Measurements from ENCODE around the gene SLC35D1. TPM values are rescaled to one million over a fixed set of nuclear protein-coding genes. Genes with fewer than 3 reads are reported as not detected.
"Not testable (repeated sequence)": the region's sequence is repeated elsewhere in the genome, so short reads cannot be mapped to it uniquely, and the experiment has no call there.

Gene SLC35D1
- total RNA-seq (2014; rRNA removed; shearing (Covaris generic)), result 13.1 and 20.1 TPM in 2 replicates

GRCh38 chr1:67053785-67054772, at the start of gene SLC35D1:
TSS of gene SLC35D1 (minus strand) at chr1:67054148. CDS start at chr1:67054013, 135 bp downstream.
- peak; percentile 64 for DNase-seq (ENCODE audit: low read depth)

DNA sequence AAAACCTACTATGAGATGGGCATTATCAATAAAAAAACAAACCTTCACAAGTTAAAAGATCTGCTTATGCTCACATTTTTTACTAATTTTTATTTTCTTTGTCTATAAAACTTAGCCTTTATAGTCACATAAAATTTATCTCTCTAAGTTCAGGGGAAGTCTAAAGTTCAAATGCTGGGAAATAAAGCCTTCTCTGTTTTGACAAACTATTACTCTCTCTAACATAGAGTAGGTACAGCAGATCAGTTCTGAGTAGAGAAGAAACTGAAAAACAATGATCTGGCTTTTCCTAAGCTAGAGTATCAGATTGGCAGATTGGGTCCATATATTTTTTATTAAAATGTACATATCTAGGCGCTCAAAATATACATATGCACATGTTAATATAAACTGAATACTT, 49.6 kb upstream of the SLC35D1 start:
- DNase-seq (ENCODE audit: low read depth), result no peak

DNA sequence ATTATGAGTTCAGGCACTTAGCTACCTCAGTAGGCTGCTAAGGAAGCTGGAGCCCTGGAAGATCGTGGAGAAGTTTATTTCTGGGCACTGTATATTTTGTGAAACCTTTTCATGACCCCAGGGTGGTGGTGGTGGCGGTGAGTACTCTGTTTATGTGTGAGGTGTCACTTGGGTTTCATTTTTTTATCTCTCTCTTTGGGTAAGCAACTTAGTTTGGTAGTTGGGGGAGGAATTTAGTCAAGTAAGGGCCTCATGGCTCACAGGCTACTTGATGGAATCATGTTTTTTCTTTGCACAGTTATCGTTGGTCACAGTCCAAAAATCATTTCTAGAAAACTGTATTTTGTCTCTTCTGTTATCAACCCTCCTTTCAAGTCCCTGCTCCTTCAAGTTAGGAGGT, 46.9 kb upstream of the SLC35D1 start:
- DNase-seq (ENCODE audit: low read depth), result peak; percentile 16

GRCh38 chr1:67097305-67097704, 43.4 kb upstream of the SLC35D1 start:
- DNase-seq (ENCODE audit: low read depth), result no peak

- DNase-seq (ENCODE audit: low read depth), result peak; percentile 15
These were observed 40.2 kb upstream of the SLC35D1 start for GRCh38 chr1:67094191-67094590.

- no peak for DNase-seq (ENCODE audit: low read depth)
These were observed 35.8 kb upstream of the SLC35D1 start for GRCh38 chr1:67089685-67090208.

DNA sequence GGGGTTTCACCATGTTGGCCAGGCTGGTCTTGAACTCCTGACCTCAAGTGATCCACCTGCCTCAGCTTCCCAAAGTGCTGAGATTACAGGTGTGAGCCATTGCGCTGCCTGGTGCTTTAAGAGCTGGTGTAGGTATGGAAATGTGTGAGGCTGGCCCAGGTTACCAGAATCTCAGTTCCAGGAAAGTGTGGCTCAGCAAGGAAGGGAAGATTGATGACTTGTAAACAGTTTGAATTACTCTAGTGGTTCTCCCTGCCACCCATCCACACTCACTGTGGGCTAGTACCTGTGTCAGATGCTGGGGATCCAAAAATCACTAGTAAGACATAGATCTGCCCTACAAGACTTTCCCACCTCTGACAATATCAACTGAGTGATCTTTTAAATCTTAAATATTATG, 34.5 kb upstream of the SLC35D1 start:
- no peak for DNase-seq (ENCODE audit: low read depth)

DNA sequence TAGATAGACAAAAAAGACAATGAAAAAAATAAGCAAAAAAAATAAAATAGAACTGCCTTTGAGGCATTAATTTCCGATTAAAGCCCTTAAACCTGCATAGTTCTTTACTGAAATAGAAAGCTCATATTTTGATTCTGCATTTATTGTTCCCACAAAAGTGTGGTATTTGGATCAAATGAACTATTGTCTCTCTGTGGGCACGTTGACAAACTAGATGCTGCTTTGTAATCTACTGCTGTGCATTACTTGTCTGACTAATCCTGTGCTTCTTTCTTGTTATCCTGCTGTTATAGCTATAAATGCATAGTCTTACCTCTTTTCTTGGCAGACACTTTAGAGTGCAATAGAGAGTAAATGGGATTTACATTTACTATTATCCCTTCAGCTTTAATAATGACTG, 31.4 kb upstream of the SLC35D1 start:
- no peak for DNase-seq (ENCODE audit: low read depth)

DNA sequence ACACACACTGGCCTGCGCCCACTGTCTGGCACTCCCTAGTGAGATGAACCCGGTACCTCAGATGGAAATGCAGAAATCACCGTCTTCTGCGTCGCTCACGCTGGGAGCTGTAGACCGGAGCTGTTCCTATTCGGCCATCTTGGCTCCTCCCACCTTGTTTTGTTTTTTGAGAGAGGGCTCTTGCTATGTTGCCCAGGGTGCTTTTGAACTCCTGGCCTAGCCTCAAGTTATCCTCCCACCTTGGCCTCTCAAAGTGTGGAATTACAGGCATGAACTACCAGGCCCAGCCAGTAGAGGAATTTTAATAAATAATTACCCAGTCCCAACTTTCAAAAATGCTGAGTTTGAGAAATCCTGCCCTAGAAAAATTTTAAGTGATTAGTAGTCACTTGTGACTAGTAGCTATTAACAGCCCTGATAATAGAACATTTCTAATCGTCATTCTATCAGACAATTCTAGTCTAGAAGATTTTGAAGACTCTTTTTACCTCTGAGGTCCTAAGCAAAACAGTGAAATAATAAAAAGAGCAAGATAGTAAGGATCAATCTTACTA, 30.9 kb upstream of the SLC35D1 start:
- no peak for DNase-seq (ENCODE audit: low read depth)

GRCh38 chr1:67078291-67078690, 24.3 kb upstream of the SLC35D1 start:
- no peak for DNase-seq (ENCODE audit: low read depth)

DNA sequence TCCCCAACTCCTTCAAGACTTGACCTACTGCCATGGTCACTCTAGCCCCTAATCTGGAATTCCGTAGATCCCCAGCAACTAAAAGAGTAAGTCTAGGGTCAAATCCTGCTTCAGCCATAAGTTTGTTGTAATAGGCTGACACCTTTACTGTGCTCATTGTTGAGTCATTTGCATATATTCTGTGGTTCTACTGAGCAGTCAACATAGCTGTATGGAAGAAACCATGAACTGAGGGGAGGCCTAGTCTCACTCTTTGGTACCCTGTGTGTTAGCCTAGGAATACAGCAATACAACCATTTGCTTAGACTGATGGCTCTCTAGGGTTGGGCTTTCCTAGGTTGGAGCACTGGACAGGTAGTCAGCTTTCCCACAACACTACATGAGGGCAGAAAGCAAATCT, 23.6 kb upstream of the SLC35D1 start:
- no peak for DNase-seq (ENCODE audit: low read depth)

- no peak for DNase-seq (ENCODE audit: low read depth)
These were observed 18.8 kb upstream of the SLC35D1 start for GRCh38 chr1:67072749-67073148.

GRCh38 chr1:67067655-67068054, 13.7 kb upstream of the SLC35D1 start:
- not testable (repeated sequence) for DNase-seq (ENCODE audit: low read depth)

DNA sequence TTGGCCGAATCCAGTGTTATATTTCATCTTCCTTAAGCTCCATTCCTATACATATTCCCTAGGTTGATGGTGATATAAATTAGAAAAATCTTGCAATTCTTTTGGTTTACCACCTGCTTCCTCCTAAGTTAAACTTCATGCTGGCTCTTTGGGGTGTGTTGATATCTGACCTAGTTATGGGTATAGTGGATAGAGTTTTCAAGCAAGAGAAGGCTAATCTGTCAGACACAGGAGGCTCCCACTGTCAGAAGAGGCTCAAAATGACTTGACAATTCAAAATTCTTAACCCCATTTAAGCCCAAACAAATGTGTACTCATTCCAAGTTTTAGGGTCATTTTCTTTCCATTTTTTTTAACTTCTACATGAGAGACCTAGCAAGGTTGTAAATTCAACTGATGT, 8.5 kb upstream of the SLC35D1 start:
- DNase-seq (ENCODE audit: low read depth), result no peak

GRCh38 chr1:67061266-67061665, 7.3 kb upstream of the SLC35D1 start:
- DNase-seq (ENCODE audit: low read depth), result no peak

- DNase-seq (ENCODE audit: low read depth), result peak; percentile 97
These were observed 6.9 kb upstream of the SLC35D1 start for GRCh38 chr1:67060811-67061218.

- no peak for DNase-seq (ENCODE audit: low read depth)
These were observed 5.4 kb upstream of the SLC35D1 start for GRCh38 chr1:67059346-67059745.

DNA sequence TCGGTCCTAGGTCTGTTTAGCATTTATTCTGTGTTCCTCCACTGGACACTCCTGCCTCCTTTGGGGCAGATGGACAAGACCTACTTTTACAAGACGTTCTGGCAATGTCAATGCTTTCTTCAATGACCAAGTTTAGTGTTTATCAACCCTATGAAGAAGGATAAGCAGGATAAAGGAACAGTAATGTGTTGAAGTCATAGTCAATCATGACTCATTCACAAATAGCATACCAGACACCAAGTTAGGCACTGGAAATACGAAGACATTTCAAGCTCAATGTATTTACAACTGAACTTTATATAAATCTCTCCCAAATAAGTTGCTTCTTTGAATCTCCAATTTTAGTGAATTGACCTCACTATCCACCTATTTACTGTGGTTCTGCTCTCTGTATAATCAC, 4.8 kb upstream of the SLC35D1 start:
- DNase-seq (ENCODE audit: low read depth), result peak; percentile 22

GRCh38 chr1:67058242-67058641, 4.3 kb upstream of the SLC35D1 start:
- no peak for DNase-seq (ENCODE audit: low read depth)

GRCh38 chr1:67053535-67053784, 488 bp downstream of the SLC35D1 start:
- peak; percentile 63 for DNase-seq (ENCODE audit: low read depth)

DNA sequence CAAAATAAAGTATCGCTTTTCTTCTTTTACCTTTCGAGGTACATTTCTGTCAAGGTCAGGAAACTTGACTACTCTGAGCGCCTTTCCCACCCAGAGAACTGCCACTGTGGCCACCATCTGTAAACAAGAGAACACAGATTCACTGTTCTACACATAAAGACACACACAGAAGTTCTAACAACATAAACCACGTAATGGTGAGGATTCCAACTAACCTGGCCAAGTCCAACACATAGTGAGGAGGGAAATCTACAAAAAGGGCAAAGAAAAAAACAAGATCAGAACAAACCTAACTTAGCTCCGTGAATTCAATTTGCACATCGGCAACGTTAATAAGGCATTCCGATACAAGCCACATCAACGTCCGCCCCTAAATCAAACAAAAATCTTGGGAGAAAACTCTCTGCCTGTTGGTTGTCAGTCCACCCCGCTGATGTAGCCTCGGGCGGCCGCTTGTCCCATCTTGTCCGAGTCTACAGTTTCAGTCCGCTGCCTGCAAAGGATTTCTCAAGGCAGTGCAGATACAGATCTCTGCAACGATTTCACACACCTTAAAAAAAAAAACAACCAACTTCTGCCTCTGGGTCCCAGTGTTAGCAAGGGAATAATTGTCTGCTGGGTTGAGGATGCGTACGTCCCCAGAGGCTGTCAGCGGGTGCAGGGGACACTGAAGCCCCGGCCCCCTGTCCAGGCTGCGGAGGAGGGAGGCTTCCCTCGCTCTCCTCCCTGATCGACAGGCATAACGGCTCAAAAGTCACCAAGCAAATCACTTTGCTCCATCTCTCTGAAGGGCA, 1.0 kb downstream of the SLC35D1 start:
- peak; percentile 76 for DNase-seq (ENCODE audit: low read depth)

GRCh38 chr1:67051196-67051595, 2.8 kb downstream of the SLC35D1 start:
- DNase-seq (ENCODE audit: low read depth), result no peak

Data from M059J (cell line).